Liver (tissue), 3 donors: Measurements from ENCODE around the gene ATF2.

Source experiments
- ATF3 ChIP-seq: IDR thresholded peaks from 2 replicates; pipeline ENCODE4 v1.6.1; 2016; ENCODE audit warnings: antibody characterized with exemption
- CTCF ChIP-seq: fragments of 150-350 bp; IDR thresholded peaks from 2 replicates; pipeline ENCODE4 v1.5.1; 2017; ENCODE audit warnings: improper control_type of control experiment, low read depth, low read length; ENCODE audit not compliant: missing input control
- EGR1 ChIP-seq, 2 donors: IDR thresholded peaks; 2 replicates each; pipeline ENCODE4 v1.6.1; 2016 to 2018; ENCODE audit warnings: antibody characterized with exemption in 2 of 2, low read depth in 2 of 2
- GABPA ChIP-seq, 2 donors: IDR thresholded peaks in 1 of 2; conservative IDR thresholded peaks in 1 of 2; 2 replicates each; pipeline ENCODE4 v1.6.1; 2016; ENCODE audit warnings: antibody characterized with exemption in 2 of 2, mild to moderate bottlenecking in 1 of 2, moderate library complexity in 1 of 2
- HNF4A ChIP-seq, 2 donors: conservative IDR thresholded peaks; 2 replicates each; pipeline ENCODE4 v1.6.1; 2016; ENCODE audit warnings: antibody characterized with exemption in 2 of 2, mild to moderate bottlenecking in 2 of 2
- JUND ChIP-seq, 2 donors: IDR thresholded peaks; 2 replicates each; pipeline ENCODE4 v1.6.1; 2016; ENCODE audit warnings: antibody characterized with exemption in 2 of 2
- MAX ChIP-seq: IDR thresholded peaks from 2 replicates; pipeline ENCODE4 v1.6.1; 2016; ENCODE audit warnings: antibody characterized with exemption
- RAD21 ChIP-seq, 2 donors: IDR thresholded peaks; 2 replicates each; pipeline ENCODE4 v1.6.1; 2016; ENCODE audit warnings: antibody characterized with exemption in 2 of 2, mild to moderate bottlenecking in 2 of 2
- REST ChIP-seq: IDR thresholded peaks from 2 replicates; pipeline ENCODE4 v1.6.1; 2016; ENCODE audit warnings: antibody characterized with exemption, mild to moderate bottlenecking
- RXRA ChIP-seq, 2 donors: IDR thresholded peaks; 2 replicates each; pipeline ENCODE4 v1.6.1; 2017 to 2018; ENCODE audit warnings: antibody characterized with exemption in 2 of 2, mild to moderate bottlenecking in 1 of 2
- YY1 ChIP-seq: IDR thresholded peaks from 2 replicates; pipeline ENCODE4 v1.6.1; 2016; ENCODE audit warnings: antibody characterized with exemption, mild to moderate bottlenecking
- donor health status: healthy.
- donor health status: healthy.

GRCh38 chr2:175066411-175066810, 101.6 kb downstream of the ATF2 start:
- TF ChIP-seq CTCF (no peak), MAX (no peak), YY1 (no peak), RAD21 (IDR thresholded peaks at IDR 0.05) (no peak), RXRA (IDR thresholded peaks at IDR 0.05) (no peak), EGR1 (IDR thresholded peaks at IDR 0.05; ENCODE audit: low read depth in 2 of 2) (no peak), GABPA (IDR thresholded peaks at IDR 0.05 in 1 of 2, conservative IDR thresholded peaks at IDR 0.05 in 1 of 2) (no peak), JUND (IDR thresholded peaks at IDR 0.05) (no peak), REST (no peak), ATF3 (no peak), HNF4A (conservative IDR thresholded peaks at IDR 0.05) (no peak)
